PC-9 (cell line): ENCODE measurements around the gene CRIP2. TPM values are rescaled to one million over a fixed set of nuclear protein-coding genes. Genes with fewer than 3 reads are reported as not detected.

Experiments
- BruUV-seq: library from RNA; stranded (reverse); fragments of 400-500 nt; replicated peaks from 2 replicates; lab custom pipeline; 2021; lab: Mats Ljungman, UMichigan
- CTCF ChIA-PET: fragments of 300-600 bp; sonication (Branson Sonifier 250); formaldehyde crosslinking; loops from one replicate; lab custom pipeline; 2022; ENCODE audit warnings: antibody characterized with exemption; lab: Charles Lee
- POLR2A ChIA-PET: fragments of 300-600 bp; sonication (Branson Sonifier 250); formaldehyde crosslinking; loops from one replicate; lab custom pipeline; 2022; ENCODE audit warnings: antibody characterized with exemption; ENCODE audit not compliant: unreplicated experiment; lab: Charles Lee
- DNase-seq, 2 experiments: peaks; one replicate each; pipeline versions ENCODE4 v3.0.0 to v3.0.0-alpha.2; 2015 to 2022; ENCODE audit warnings: mixed read lengths in 1 of 2
- H2AFZ ChIP-seq: fragments of 200-600 bp; sonication (generic); 2 replicates; pipeline ENCODE4 v1.8.1; 2017; ENCODE audit warnings: antibody characterized with exemption
- H3F3A ChIP-seq: fragments of 200-600 bp; sonication (generic); 2 replicates; pipeline ENCODE4 v1.8.1; 2017; ENCODE audit warnings: antibody characterized with exemption, mild to moderate bottlenecking, low read depth; ENCODE audit not compliant: insufficient read depth
- H3K27ac ChIP-seq: fragments of 200-600 bp; sonication (generic); 2 replicates; pipeline ENCODE4 v1.6.1; 2016; ENCODE audit warnings: mixed run types
- H3K27me3 ChIP-seq: fragments of 200-600 bp; sonication (generic); 2 replicates; pipeline ENCODE4 v1.6.1; 2016; ENCODE audit warnings: low read depth, mixed run types; ENCODE audit not compliant: insufficient read depth
- H3K36me3 ChIP-seq: fragments of 200-600 bp; sonication (generic); 2 replicates; pipeline ENCODE4 v1.6.1; 2016; ENCODE audit warnings: low read depth, mixed run types
- H3K4me1 ChIP-seq: fragments of 200-600 bp; sonication (generic); replicated peaks from 2 replicates; pipeline ENCODE4 v1.6.1; 2016; ENCODE audit warnings: mixed run types; ENCODE audit not compliant: insufficient read depth
- H3K4me2 ChIP-seq: fragments of 200-600 bp; sonication (generic); 2 replicates; pipeline ENCODE4 v1.6.1; 2017; ENCODE audit warnings: mixed run types
- H3K4me3 ChIP-seq: fragments of 200-600 bp; sonication (generic); 2 replicates; pipeline ENCODE4 v1.6.1; 2016; ENCODE audit warnings: mixed run types
- H3K79me2 ChIP-seq: fragments of 200-600 bp; sonication (generic); 2 replicates; pipeline ENCODE4 v1.6.1; 2017; ENCODE audit warnings: low read depth, mixed run types
- H3K9me2 ChIP-seq: fragments of 200-600 bp; sonication (generic); 2 replicates; pipeline ENCODE4 v1.8.1; 2017; ENCODE audit warnings: mild to moderate bottlenecking; ENCODE audit not compliant: insufficient read depth
- H3K9me3 ChIP-seq: fragments of 200-600 bp; sonication (generic); 2 replicates; pipeline ENCODE4 v1.8.1; 2016; ENCODE audit warnings: low read depth; ENCODE audit not compliant: insufficient read depth
- H4K20me1 ChIP-seq: fragments of 200-600 bp; sonication (generic); 2 replicates; pipeline ENCODE4 v1.8.1; 2017; ENCODE audit not compliant: insufficient read depth
- CTCF ChIP-seq: fragments of 200-600 bp; sonication (generic); conservative IDR thresholded peaks from 2 replicates; pipeline ENCODE4 v1.6.1; 2017; ENCODE audit warnings: mixed run types, antibody characterized with exemption, mild to moderate bottlenecking, moderate library complexity
- EZH2 ChIP-seq: fragments of 200-600 bp; sonication (generic); IDR thresholded peaks from 2 replicates; pipeline ENCODE4 v1.8.0; 2017; ENCODE audit warnings: antibody characterized with exemption, low read depth
- intact Hi-C: fragments of 100-400 bp; cut with micrococcal nuclease; formaldehyde crosslinking; loops from one replicate; pipeline ENCODE4 v1.10.0; 2022; ENCODE audit not compliant: unreplicated experiment
- total RNA-seq: library from RNA; stranded (reverse); gene quantifications from 2 replicates; pipeline ENCODE4 v1.2.3, GENCODE V29; 2021

CRIP2 gene
- total RNA-seq, 1 experiment from 2014 or later = 50.2 TPM

- BruUV-seq = no TSS peak
- H4K20me1 ChIP-seq = no peaks in the 10 kb centered on the region
- no peak overlapping the region for H3K4me3 ChIP-seq
- no peaks in the 10 kb centered on the region for H3K79me2 ChIP-seq
- no peaks in the 10 kb centered on the region for H3K36me3 ChIP-seq
- no peak overlapping the region for H3K4me2 ChIP-seq
- H3F3A ChIP-seq = 0 out of 2 replicates have a peak, but pooled peaks cover 3% of the 10 kb centered on the region
- H3K27ac ChIP-seq = no peak overlapping the region
- no peaks in the 10 kb centered on the region for H3K9me3 ChIP-seq
- no peaks in the 10 kb centered on the region for H3K4me1 ChIP-seq
- intact Hi-C loops = no loop called here
- H2AFZ ChIP-seq = no peak overlapping the region
- ChIA-PET POLR2A (no interaction called here), CTCF (interaction anchor here (0.7 kb wide), 1 partner anchor 298 kb away, joined by 5 read pairs; no protein-coding TSS in a partner anchor)
- peaks cover 37% of the 10 kb centered on the region for H3K27me3 ChIP-seq
- TF ChIP-seq EZH2 (no peak), CTCF (no peak)
- no peak for DNase-seq
- no peaks in the 10 kb centered on the region for H3K9me2 ChIP-seq
Measured at GRCh38 chr14:105505101-105505500, 30.5 kb downstream of the CRIP2 start.

DNA sequence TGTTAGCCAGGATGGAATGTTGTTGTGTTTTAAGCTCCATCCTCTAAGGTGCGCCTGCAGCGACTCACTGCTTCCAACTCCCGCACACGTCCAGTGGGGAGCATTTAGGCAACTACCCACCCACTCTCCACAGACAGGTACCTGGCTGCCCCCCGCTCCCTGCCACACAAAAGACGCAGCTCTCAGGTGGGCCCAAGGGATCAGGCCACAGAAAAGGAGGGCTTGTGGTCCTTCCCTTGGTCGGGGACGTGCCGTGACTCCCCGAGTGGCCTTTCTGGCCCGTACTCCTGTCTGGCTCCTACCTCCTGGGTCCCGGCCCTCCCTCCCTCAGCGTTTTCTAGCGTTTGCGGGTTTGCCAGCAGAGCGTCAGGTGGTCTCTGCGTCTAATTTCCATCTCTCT is 32.6 kb downstream of the CRIP2 start:
- Histone ChIP-seq H3K9me3 (no peaks in the 10 kb centered on the region), H3K27me3 (peaks cover 42% of the 10 kb centered on the region), H3K79me2 (no peaks in the 10 kb centered on the region), H3K4me2 (no peak overlapping the region), H3K9me2 (no peaks in the 10 kb centered on the region), H3K4me1 (peaks cover 13% of the 10 kb centered on the region), H2AFZ (no peak overlapping the region), H4K20me1 (no peaks in the 10 kb centered on the region), H3F3A (peaks cover 11% of the 10 kb centered on the region; the same call in 1 of the 2 replicates), H3K4me3 (no peak overlapping the region), H3K27ac (no peak overlapping the region), H3K36me3 (no peaks in the 10 kb centered on the region)
- POLR2A ChIA-PET = no interaction called here
- no peak for DNase-seq
- BruUV-seq = no TSS peak
- intact Hi-C loops = no loop called here
- TF ChIP-seq CTCF (no peak), EZH2 (no peak)
- CTCF ChIA-PET = no interaction called here

DNA sequence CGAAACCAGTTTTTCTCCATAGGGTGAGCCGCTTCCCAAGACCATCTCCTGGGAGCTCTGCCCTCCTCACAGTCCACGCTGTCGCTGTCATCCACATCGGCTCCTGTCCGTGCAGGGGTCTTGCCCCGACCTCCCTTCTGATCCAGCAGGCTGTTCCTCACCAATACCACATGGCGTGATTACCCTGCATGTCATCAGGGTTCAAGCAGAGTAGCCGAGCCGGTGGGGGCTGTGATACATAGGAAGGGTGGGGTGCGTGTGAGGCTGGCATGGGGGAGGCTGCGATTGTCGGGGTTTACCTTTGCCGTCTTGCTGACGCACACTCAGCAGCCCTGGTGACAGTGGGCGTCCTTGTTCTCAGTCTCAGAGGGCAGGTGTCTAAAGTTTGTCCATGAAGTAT is 33.4 kb downstream of the CRIP2 start:
- Histone ChIP-seq H3K9me2 (no peaks in the 10 kb centered on the region), H3K36me3 (no peaks in the 10 kb centered on the region), H3K27me3 (peaks cover 50% of the 10 kb centered on the region), H3K9me3 (no peaks in the 10 kb centered on the region), H4K20me1 (no peaks in the 10 kb centered on the region), H2AFZ (no peak overlapping the region), H3K79me2 (no peaks in the 10 kb centered on the region), H3K27ac (no peak overlapping the region), H3F3A (peaks cover 12% of the 10 kb centered on the region; the same call in 1 of the 2 replicates), H3K4me1 (peaks cover 13% of the 10 kb centered on the region), H3K4me3 (no peak overlapping the region), H3K4me2 (no peak overlapping the region)
- intact Hi-C loops = no loop called here
- CTCF ChIA-PET = interaction anchor here (0.6 kb wide), 1 partner anchor 1363 kb away, joined by 7 read pairs; no protein-coding TSS in a partner anchor
- no peak for TF ChIP-seq EZH2
- TF ChIP-seq CTCF = no peak
- POLR2A ChIA-PET = no interaction called here
- DNase-seq = no peak
- no TSS peak for BruUV-seq
